T-cell (primary cell): Measurements from ENCODE around the gene CA12. TPM values are rescaled to one million over a fixed set of nuclear protein-coding genes. Genes with fewer than 3 reads are reported as not detected.

ENCODE experiments used
- ATAC-seq, 4 experiments: fragments of 200-7000 bp in 3 of 4; fragments of 150-1000 bp in 1 of 4; cut with Tn5 transposase; replicated peaks in 1 of 4; 1 replicate in 3 of 4; 2 replicates in 1 of 4; pipeline ENCODE4 v1.10.0; 2021; ENCODE audit warnings: moderate library complexity in 3 of 4, mild to moderate bottlenecking in 2 of 4, moderate number of reproducible peaks in 1 of 4
- CTCF ChIA-PET, 2 donors: fragments of 300-600 bp; sonication (Branson Sonifier 250); formaldehyde crosslinking; loops; one replicate each; lab custom pipeline; 2022; ENCODE audit warnings: antibody characterized with exemption in 2 of 2; lab: Charles Lee
- POLR2A ChIA-PET, 2 donors: fragments of 300-600 bp; sonication (Branson Sonifier 250); formaldehyde crosslinking; loops; one replicate each; lab custom pipeline; 2022; ENCODE audit warnings: antibody characterized with exemption in 2 of 2; lab: Charles Lee
- DNase-seq, 35 experiments: peaks; one replicate each; pipeline versions ENCODE4 v3.0.0 to v3.0.0-alpha.2; 2013 to 2023
- H3K27ac ChIP-seq: one replicate; pipeline ENCODE4 v1.5.1; 2013; ENCODE audit warnings: low read length
- H3K27me3 ChIP-seq, 2 experiments: replicated peaks in 1 of 2; 1 replicate in 1 of 2; 2 replicates in 1 of 2; pipeline versions ENCODE4 v1.6.1 to v1.7.0; 2013; ENCODE audit warnings: low read length in 1 of 2, mixed read lengths in 1 of 2; ENCODE audit not compliant: control insufficient read depth in 2 of 2, insufficient read depth in 2 of 2; ENCODE audit errors: extremely low read depth in 1 of 2
- H3K36me3 ChIP-seq, 2 donors: 1 replicate in 1 of 2; 2 replicates in 1 of 2; pipeline versions ENCODE4 v1.6.1 to v1.7.0; 2013; ENCODE audit warnings: low read length in 1 of 2; ENCODE audit not compliant: control insufficient read depth in 2 of 2, insufficient read depth in 1 of 2; ENCODE audit errors: extremely low read depth in 1 of 2
- H3K4me1 ChIP-seq, 2 experiments: 1 replicate in 1 of 2; 2 replicates in 1 of 2; pipeline versions ENCODE4 v1.6.1 to v1.7.0; 2013; ENCODE audit warnings: low read length in 2 of 2, mixed read lengths in 1 of 2; ENCODE audit not compliant: insufficient read depth in 2 of 2, control insufficient read depth in 1 of 2; ENCODE audit errors: extremely low read depth in 1 of 2
- H3K4me3 ChIP-seq, 2 donors: 1 replicate in 1 of 2; 2 replicates in 1 of 2; pipeline versions ENCODE4 v1.5.1 to v1.7.0; 2013; ENCODE audit warnings: mild to moderate bottlenecking in 2 of 2, low read length in 1 of 2, moderate library complexity in 1 of 2; ENCODE audit not compliant: control insufficient read depth in 1 of 2; ENCODE audit errors: extremely low read depth in 1 of 2
- H3K9me3 ChIP-seq: 2 replicates; pipeline ENCODE4 v1.7.0; 2013
- H3K27ac Mint-ChIP-seq, 2 donors: one replicate each; pipeline ENCODE4 v1.8.0; 2020 to 2021; ENCODE audit warnings: mild to moderate bottlenecking in 2 of 2, mixed read lengths in 2 of 2
- H3K27me3 Mint-ChIP-seq, 2 donors: one replicate each; pipeline ENCODE4 v1.8.0; 2021 to 2022; ENCODE audit warnings: mixed read lengths in 2 of 2
- H3K36me3 Mint-ChIP-seq: one replicate; pipeline ENCODE4 v1.8.0; 2021; ENCODE audit warnings: mixed read lengths
- H3K4me1 Mint-ChIP-seq, 3 donors: one replicate each; pipeline ENCODE4 v1.8.0; 2020 to 2022; ENCODE audit warnings: mixed read lengths in 3 of 3, mild to moderate bottlenecking in 1 of 3
- H3K4me3 Mint-ChIP-seq, 3 donors: one replicate each; pipeline ENCODE4 v1.8.0; 2020 to 2022; ENCODE audit warnings: mild to moderate bottlenecking in 3 of 3, mixed read lengths in 3 of 3, moderate library complexity in 3 of 3
- H3K9me3 Mint-ChIP-seq, 3 donors: one replicate each; pipeline ENCODE4 v1.8.0; 2020 to 2022; ENCODE audit warnings: mixed read lengths in 3 of 3
- WGBS: methylation state at CpG from one replicate; pipeline ENCODE4 v1.1.5; 2013; ENCODE audit warnings: missing lambda C conversion rate; ENCODE audit not compliant: insufficient coverage; 5-methylcytosine and 5-hydroxymethylcytosine counted together
- total RNA-seq, 35 experiments: library from RNA in 6 of 35; stranded (reverse) in 6 of 35; fragments of 120-200 nt in 1 of 35; gene quantifications; one replicate each; pipeline versions ENCODE4 v1.2.1 to v1.2.4 and lab custom pipeline; 2013 to 2026

CA12 gene
- total RNA-seq, 5 donors from 2014 or later (not counting 1 experiment from before 2014, with no cell fraction given): 0.12 to 0.51 (median 0.30) TPM; not detected in 2

DNA sequence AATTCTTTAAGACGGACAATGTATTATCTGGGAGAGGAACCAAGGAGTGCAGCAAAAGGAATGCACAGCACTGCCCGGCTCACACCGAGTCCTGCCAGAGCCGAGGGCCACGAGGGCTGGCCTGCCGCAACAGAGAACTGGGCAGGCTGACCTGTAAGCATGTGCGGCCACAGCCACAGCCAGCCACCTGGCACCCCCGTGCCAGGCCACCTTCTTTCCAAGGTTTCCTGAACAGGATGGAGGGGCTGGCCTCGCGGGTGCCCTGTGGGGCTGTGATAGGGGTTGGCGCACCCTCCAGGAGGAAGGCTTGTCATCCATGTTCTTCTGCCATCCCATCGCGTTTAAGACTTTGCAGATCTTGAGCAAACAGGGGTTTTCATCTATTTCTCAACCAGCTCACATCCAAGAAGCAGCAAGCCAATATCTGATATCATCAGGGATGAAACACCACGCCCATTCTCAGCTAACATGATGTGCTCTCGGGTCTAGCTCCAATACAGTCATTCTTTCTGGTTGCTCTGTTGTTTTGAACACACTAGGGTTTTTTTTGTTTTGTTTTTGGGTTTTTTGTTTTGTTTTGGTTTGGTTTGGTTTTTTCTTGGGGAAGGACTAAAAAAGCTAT, 10.2 kb downstream of the CA12 start:
- 95% methylated on average over 13 of the region's 15 CpGs for WGBS
- Histone ChIP-seq H3K27ac (no peak overlapping the region), H3K4me3 (no peak overlapping the region), H3K4me1 (peaks cover 0 to 2% of the 10 kb centered on the region in 2 experiments), H3K36me3 (no peaks in the 10 kb centered on the region), H3K9me3 (no peaks in the 10 kb centered on the region), H3K27me3 (peaks cover 0 to 10% of the 10 kb centered on the region in 2 experiments)
- DNase-seq (no peak), ATAC-seq (no peak)
- H3K27ac Mint-ChIP-seq: no peak overlapping the region
- no peaks in the 10 kb centered on the region for H3K9me3 Mint-ChIP-seq
- no peaks in the 10 kb centered on the region for H3K36me3 Mint-ChIP-seq
- peaks cover 0 to 1% of the 10 kb centered on the region in 2 donors for H3K27me3 Mint-ChIP-seq
- peaks cover 0 to 7% (median 1%) of the 10 kb centered on the region in 3 donors for H3K4me1 Mint-ChIP-seq
- H3K4me3 Mint-ChIP-seq: no peak overlapping the region
- POLR2A ChIA-PET: interaction anchor here in 1 of 2 donors (0.6 kb wide), 2 partner anchors 17 to 23 kb away, joined by 3 read pairs; no protein-coding TSS in a partner anchor
- CTCF ChIA-PET: interaction anchor here in 1 of 2 donors (0.6 kb wide), 1 partner anchor 175 kb away, joined by 3 read pairs; no protein-coding TSS in a partner anchor

GRCh38 chr15:63370764-63371163, 10.9 kb downstream of the CA12 start:
- ChIA-PET POLR2A (no interaction called here), CTCF (no interaction called here)
- Mint-ChIP-seq H3K4me1 (peaks cover 0 to 7% (median 1%) of the 10 kb centered on the region in 3 donors), H3K27ac (no peak overlapping the region), H3K36me3 (no peaks in the 10 kb centered on the region), H3K27me3 (peaks cover 0 to 3% of the 10 kb centered on the region in 2 donors), H3K9me3 (no peaks in the 10 kb centered on the region), H3K4me3 (no peak overlapping the region)
- DNase-seq (no peak), ATAC-seq (no peak)
- peaks cover 0 to 10% of the 10 kb centered on the region in 2 experiments for H3K27me3 ChIP-seq
- no peak overlapping the region for H3K4me3 ChIP-seq
- H3K4me1 ChIP-seq: peaks cover 0 to 2% of the 10 kb centered on the region in 2 experiments
- no peaks in the 10 kb centered on the region for H3K9me3 ChIP-seq
- no peak overlapping the region for H3K27ac ChIP-seq
- 96% methylated on average over 4 of the region's 4 CpGs for WGBS
- no peaks in the 10 kb centered on the region for H3K36me3 ChIP-seq

GRCh38 chr15:63369781-63370180, 11.9 kb downstream of the CA12 start:
- Mint-ChIP-seq H3K9me3 (no peaks in the 10 kb centered on the region), H3K27me3 (peaks cover 0 to 3% of the 10 kb centered on the region in 2 donors), H3K36me3 (no peaks in the 10 kb centered on the region), H3K4me1 (peaks cover 1 to 3% (median 1%) of the 10 kb centered on the region in 3 donors), H3K4me3 (no peak overlapping the region), H3K27ac (no peak overlapping the region)
- no peak overlapping the region for H3K4me3 ChIP-seq
- no peak for ATAC-seq
- peaks cover 0 to 6% of the 10 kb centered on the region in 2 experiments for H3K27me3 ChIP-seq
- ChIA-PET CTCF (no interaction called here), POLR2A (no interaction called here)
- 100% methylated on average over 1 of the region's 4 CpGs for WGBS
- DNase-seq: no peak
- H3K27ac ChIP-seq: no peak overlapping the region
- H3K4me1 ChIP-seq: peaks cover 0 to 2% of the 10 kb centered on the region in 2 experiments
- H3K9me3 ChIP-seq: no peaks in the 10 kb centered on the region
- H3K36me3 ChIP-seq: no peaks in the 10 kb centered on the region

DNA sequence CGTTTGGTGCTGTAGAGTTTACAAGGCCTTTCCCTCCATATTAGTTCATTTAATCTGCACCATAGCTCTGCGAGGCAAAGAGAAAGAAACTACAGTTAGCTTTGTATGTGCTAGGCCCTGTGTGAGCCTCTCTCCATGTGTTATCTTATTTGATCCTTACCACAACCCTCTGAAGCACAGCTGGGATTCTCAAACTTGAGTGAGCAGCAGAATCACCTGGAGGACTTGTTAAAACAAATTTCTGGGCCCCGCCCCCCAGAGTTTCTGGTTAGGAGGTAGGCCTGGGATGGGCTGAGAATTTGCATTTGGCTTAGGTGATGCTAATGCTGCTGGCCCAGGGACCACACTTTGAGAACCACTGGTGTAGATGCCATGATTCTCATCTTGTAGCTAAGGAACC, 12.3 kb downstream of the CA12 start:
- Histone ChIP-seq H3K4me3 (no peak overlapping the region), H3K27me3 (peaks cover 0 to 2% of the 10 kb centered on the region in 2 experiments), H3K4me1 (no peaks in the 10 kb centered on the region), H3K27ac (no peak overlapping the region), H3K36me3 (no peaks in the 10 kb centered on the region), H3K9me3 (no peaks in the 10 kb centered on the region)
- CTCF ChIA-PET: no interaction called here
- H3K36me3 Mint-ChIP-seq: no peaks in the 10 kb centered on the region
- DNase-seq (no peak), ATAC-seq (no peak)
- no peak overlapping the region for H3K4me3 Mint-ChIP-seq
- H3K9me3 Mint-ChIP-seq: no peaks in the 10 kb centered on the region
- H3K27me3 Mint-ChIP-seq: peaks cover 0 to 3% of the 10 kb centered on the region in 2 donors
- POLR2A ChIA-PET: no interaction called here
- no peak overlapping the region for H3K27ac Mint-ChIP-seq
- WGBS: 100% methylated on average over 1 of the region's 3 CpGs
- H3K4me1 Mint-ChIP-seq: peaks cover 0 to 6% (median 0%) of the 10 kb centered on the region in 3 donors

DNA sequence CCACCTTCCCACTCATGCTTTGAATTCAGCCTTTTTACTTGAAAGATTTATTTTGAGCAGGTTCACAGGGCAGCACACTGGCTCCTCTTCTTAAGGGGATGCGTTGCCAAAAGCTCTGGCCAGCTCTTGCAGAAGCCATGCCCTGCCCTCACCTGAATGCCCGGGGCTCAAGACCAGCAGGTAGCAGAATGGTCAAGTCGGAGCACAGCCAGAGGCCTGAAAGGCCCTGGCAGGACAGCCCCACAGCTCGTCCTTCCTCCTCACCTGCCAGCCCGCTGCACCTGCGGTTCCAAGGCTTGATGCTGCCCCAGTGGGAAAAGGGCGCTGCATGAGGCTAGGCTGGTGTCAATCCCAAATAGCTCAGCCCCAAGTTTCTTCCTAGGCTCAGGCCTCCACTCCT, 13.1 kb downstream of the CA12 start:
- Mint-ChIP-seq H3K4me3 (no peak overlapping the region), H3K27me3 (peaks cover 0 to 2% of the 10 kb centered on the region in 2 donors), H3K27ac (no peak overlapping the region), H3K36me3 (no peaks in the 10 kb centered on the region), H3K9me3 (no peaks in the 10 kb centered on the region), H3K4me1 (peaks cover 0 to 6% (median 0%) of the 10 kb centered on the region in 3 donors)
- H3K9me3 ChIP-seq: no peaks in the 10 kb centered on the region
- no peaks in the 10 kb centered on the region for H3K4me1 ChIP-seq
- DNase-seq (no peak), ATAC-seq (no peak)
- H3K36me3 ChIP-seq: no peaks in the 10 kb centered on the region
- no peaks in the 10 kb centered on the region for H3K27me3 ChIP-seq
- H3K27ac ChIP-seq: no peak overlapping the region
- 87% methylated on average over 7 of the region's 7 CpGs for WGBS
- POLR2A ChIA-PET: no interaction called here
- CTCF ChIA-PET: no interaction called here
- no peak overlapping the region for H3K4me3 ChIP-seq

- H3K27ac Mint-ChIP-seq: no peak overlapping the region
- no peak overlapping the region for H3K4me3 ChIP-seq
- H3K36me3 ChIP-seq: no peaks in the 10 kb centered on the region
- H3K27ac ChIP-seq: no peak overlapping the region
- ChIA-PET CTCF (no interaction called here), POLR2A (no interaction called here)
- no peak overlapping the region for H3K4me3 Mint-ChIP-seq
- no peaks in the 10 kb centered on the region for H3K9me3 Mint-ChIP-seq
- H3K9me3 ChIP-seq: no peaks in the 10 kb centered on the region
- no peaks in the 10 kb centered on the region for H3K4me1 ChIP-seq
- DNase-seq (no peak), ATAC-seq (no peak)
- peaks cover 0 to 6% (median 0%) of the 10 kb centered on the region in 3 donors for H3K4me1 Mint-ChIP-seq
- 87% methylated on average over 4 of the region's 6 CpGs for WGBS
- H3K36me3 Mint-ChIP-seq: no peaks in the 10 kb centered on the region
- H3K27me3 Mint-ChIP-seq: peaks cover 0 to 2% of the 10 kb centered on the region in 2 donors
- H3K27me3 ChIP-seq: no peaks in the 10 kb centered on the region
Observed at GRCh38 chr15:63367900-63368299, 13.7 kb downstream of the CA12 start.
